Measurements from ENCODE around the gene TCFL5.

Gene TCFL5

GRCh38 chr20:62818592-62819493 lies 42.8 kb downstream of the TCFL5 start:
- no peak overlapping the region for H3K4me3 ChIP-seq (ENCODE audit: low read depth, low read length)
- DNase-seq (ENCODE audit: low read depth), result no peak

DNA sequence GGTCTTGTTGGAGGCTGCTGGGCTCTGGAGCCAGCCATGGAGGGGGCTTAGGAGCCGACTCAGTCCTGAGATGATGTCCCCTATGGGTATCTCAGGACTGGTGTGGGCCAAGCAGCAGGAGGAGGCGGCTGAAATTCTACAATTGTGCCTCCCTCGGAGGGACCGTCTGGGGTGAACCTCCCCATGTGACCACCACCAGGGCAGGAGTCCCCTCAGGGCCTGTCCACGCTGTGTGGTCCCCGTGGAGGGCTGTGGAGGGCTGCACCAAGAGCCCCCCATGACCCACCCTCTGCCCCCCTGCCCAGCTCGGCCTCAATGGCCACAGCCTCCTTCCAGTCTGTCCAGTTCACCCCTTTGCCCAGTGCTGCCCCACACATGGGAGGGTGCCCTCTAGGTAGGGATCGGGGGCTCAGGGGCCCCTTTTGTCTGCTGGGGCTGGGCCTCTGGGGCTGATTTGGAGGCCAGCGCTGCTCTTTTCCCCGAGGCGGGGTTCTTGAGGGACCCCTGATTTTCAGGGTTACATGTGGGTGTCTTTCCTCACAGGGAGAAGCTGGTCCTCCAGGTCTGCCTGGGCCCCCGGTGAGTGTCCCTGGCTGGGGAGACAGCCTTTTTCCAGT lies 43.5 kb downstream of the TCFL5 start:
- H3K4me3 ChIP-seq (ENCODE audit: low read depth, low read length), result no peak overlapping the region
- TF ChIP-seq, protein P1, sequence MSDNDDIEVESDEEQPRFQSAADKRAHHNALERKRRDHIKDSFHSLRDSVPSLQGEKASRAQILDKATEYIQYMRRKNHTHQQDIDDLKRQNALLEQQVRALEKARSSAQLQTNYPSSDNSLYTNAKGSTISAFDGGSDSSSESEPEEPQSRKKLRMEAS (IDR thresholded peaks at IDR 0.05; ENCODE audit: low read depth, low read length), result no peak
- DNase-seq (ENCODE audit: low read depth), result no peak

More at GRCh38 chr20:62818592-62819493, 42.8 kb downstream of the TCFL5 start:
- TF ChIP-seq MYC (IDR thresholded peaks at IDR 0.05; ENCODE audit: low read depth, low read length), result no peak
- TF ChIP-seq, protein P1 (IDR thresholded peaks at IDR 0.05; ENCODE audit: low read depth, low read length), result no peak
- no peak for TF ChIP-seq POLR2A (IDR thresholded peaks at IDR 0.05; ENCODE audit: extremely low read depth, insufficient read length)
- no peak for TF ChIP-seq CTCF (IDR thresholded peaks at IDR 0.05; ENCODE audit: low read depth, low read length)

DNA sequence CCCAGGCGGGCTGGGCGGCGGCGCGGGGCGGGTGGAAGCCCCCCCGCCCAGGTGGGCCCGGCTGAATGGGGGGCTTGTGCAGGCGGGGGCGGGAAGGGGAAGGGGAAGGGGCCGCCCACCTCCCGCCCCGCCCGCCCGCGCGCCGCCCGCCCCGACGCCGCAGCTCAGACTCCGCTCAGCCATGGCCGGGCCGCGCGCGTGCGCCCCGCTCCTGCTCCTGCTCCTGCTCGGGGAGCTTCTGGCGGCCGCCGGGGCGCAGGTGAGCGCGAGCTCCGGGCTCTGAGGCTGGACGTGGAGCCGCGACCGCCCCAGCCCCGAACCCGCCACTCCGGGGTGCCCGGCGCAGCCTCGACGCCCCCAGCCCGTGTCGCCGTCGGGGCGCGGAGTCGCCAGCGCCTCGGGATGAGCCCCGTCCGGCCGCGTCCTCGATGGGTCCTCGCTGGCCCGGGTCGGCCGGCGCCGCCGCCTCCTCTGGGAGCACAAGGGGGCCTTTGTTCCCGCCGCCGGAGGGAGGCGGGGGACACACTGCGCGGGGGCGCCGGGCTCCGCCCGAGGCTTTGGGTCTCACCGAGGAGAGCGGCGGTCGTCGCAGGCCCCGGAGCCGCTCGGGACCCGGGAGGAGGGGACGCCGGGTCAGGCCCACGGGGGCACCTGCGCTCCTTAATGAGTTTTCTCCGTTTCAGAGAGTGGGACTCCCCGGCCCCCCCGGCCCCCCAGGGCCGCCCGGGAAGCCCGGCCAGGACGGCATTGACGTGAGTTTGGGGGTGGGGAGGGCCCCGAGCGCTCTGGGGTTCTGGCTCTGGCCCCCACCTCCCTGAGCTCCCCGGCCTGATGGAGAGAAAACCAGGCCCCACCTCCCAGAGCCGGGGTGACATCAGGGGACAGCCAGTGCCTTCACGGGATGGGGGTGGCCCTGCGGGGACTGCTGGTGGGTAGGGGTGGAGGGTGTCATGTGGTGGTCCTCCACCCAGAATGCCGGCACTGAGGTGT lies 44.4 kb downstream of the TCFL5 start, which contains the start of gene COL9A3:
COL9A3 (plus strand) TSS at position 167 of the 990 bp plus-strand sequence; CDS start at position 182, 15 bp downstream.
- DNase-seq (ENCODE audit: low read depth), result no peak
- H3K4me3 ChIP-seq (ENCODE audit: low read depth, low read length), result no peak within 1 kb of the TSS
- TF ChIP-seq MYC (IDR thresholded peaks at IDR 0.05; ENCODE audit: low read depth, low read length) (no peak), POLR2A (IDR thresholded peaks at IDR 0.05; ENCODE audit: extremely low read depth, insufficient read length) (no peak), CTCF (IDR thresholded peaks at IDR 0.05; ENCODE audit: low read depth, low read length) (no peak)
- TF ChIP-seq, protein P1 (IDR thresholded peaks at IDR 0.05; ENCODE audit: low read depth, low read length), result no peak

DNA sequence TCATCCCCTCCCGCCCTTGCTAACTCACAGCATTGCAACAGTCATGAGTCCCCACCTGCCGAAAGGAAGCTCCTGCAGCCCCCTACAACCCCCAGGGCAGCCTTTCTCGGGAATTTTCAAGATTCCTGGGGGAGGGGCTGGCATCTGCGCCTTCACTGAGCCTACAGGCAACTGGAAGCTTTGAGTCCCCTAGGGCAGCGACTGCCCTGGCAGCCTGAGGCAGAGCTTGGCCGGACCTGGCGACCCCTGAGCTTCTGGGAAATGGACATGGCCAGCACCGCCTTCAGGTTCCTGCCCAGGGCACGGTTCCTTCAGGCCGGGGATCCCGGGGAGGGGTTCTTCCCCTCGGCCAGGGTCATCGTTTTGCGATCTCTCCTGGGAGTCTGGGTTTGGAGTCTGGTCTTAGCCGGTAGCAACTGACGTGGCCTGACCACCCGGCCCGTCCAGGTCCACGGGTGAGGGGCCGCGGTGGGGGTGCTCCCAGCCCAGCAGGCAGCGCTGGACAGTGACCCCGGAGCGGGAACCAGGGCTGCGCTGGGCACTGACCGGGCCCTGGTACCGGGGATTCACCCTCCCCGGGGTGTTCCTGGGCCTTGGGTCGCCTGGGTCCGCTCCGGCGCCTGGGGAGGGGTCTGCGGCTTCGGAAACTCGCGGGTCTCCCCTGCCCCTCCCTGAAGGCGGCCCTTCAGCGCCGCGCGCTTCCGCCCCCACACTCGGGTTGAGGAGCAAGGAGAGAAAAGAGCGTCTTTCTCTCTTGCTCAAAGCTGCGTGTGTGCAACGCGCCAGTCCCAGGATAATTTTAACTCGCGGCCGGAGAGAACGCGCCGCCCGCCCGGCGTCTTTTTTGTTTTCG lies 45.4 kb downstream of the TCFL5 start:
- no peak overlapping the region for H3K4me3 ChIP-seq (ENCODE audit: low read depth, low read length)
- TF ChIP-seq MYC (IDR thresholded peaks at IDR 0.05; ENCODE audit: low read depth, low read length) (no peak), CTCF (IDR thresholded peaks at IDR 0.05; ENCODE audit: low read depth, low read length) (no peak)
- TF ChIP-seq, protein P1 (IDR thresholded peaks at IDR 0.05; ENCODE audit: low read depth, low read length), result no peak
- DNase-seq (ENCODE audit: low read depth), result peak; percentile 60

DNA sequence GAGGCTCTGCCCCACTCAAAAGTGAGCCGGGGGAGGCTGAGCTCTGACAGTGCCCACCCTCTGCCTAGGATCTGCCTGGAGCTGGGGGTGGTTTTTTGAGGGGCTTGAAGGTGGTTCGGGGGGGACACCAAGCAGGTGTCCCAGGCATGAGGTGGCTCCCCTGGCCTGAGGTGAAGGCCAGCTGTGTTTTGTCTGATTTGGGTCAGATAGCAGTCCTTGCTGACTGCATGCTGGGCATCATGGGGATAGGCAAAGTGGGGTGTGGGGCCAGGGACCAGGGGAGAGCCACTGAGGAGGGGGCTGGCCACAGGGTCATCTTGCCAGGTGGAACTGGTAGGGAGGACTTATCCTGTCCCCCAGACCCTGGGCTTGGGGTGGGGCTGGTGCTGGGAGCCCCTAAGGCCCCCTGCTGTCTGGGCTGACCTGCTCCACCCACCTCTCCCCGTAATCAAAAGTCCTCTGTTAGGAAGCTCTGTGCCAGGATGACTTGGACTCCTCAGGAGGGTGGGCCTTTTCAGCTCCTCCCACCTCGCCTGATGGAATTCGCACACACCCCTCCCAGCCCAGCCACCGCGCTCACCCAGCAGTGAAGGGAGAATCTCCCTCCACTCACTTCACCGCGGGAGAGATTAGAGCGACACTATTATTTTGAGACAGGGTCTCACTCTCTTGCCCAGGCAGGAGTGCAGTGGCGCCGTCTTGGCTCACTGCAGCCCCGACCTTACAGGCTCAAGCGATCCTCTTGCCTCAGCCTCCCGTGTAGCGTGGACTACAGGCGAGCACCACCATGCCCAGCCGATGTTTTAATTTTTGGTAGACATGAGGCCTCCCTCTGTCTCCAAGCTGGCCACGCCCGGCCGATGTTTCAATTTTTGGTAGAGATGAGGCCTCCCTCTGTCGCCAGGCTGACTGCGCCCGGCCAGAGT lies 46.3 kb downstream of the TCFL5 start:
- DNase-seq (ENCODE audit: low read depth), result no peak
- TF ChIP-seq, protein P1 (IDR thresholded peaks at IDR 0.05; ENCODE audit: low read depth, low read length), result no peak
- no peak for TF ChIP-seq CTCF (IDR thresholded peaks at IDR 0.05; ENCODE audit: low read depth, low read length)
- no peak for TF ChIP-seq POLR2A (IDR thresholded peaks at IDR 0.05; ENCODE audit: extremely low read depth, insufficient read length)
- TF ChIP-seq MYC (IDR thresholded peaks at IDR 0.05; ENCODE audit: low read depth, low read length), result no peak
- H3K4me3 ChIP-seq (ENCODE audit: low read depth, low read length), result no peak overlapping the region
